Measurements from ENCODE around the gene PHF14. TPM values are rescaled to one million over a fixed set of nuclear protein-coding genes. Genes with fewer than 3 reads are reported as not detected.

Gene PHF14
- total RNA-seq, 3 donors from 2014 or later = 42.6 to 73.5 (median 66.9) TPM

GRCh38 chr7:11062110-11062509, 88.4 kb downstream of the PHF14 start:
- Histone ChIP-seq H3K4me3 (no peak overlapping the region), H3K9me3 (no peaks in the 10 kb centered on the region), H3K27ac (no peak overlapping the region), H3K36me3 (no peaks in the 10 kb centered on the region), H3K27me3 (no peaks in the 10 kb centered on the region), H3K4me1 (no peaks in the 10 kb centered on the region)
- no peak for TF ChIP-seq POLR2A (IDR thresholded peaks at IDR 0.05)
- no peak for TF ChIP-seq POLR2AphosphoS5 (IDR thresholded peaks at IDR 0.05)
- TF ChIP-seq CTCF (IDR thresholded peaks at IDR 0.05) = no peak
- intact Hi-C loops (cut with DNase I; ENCODE audit: low total_unique reads) = no loop called here
- no peak for DNase-seq (ENCODE audit: low spot score in 2 of 2)

DNA sequence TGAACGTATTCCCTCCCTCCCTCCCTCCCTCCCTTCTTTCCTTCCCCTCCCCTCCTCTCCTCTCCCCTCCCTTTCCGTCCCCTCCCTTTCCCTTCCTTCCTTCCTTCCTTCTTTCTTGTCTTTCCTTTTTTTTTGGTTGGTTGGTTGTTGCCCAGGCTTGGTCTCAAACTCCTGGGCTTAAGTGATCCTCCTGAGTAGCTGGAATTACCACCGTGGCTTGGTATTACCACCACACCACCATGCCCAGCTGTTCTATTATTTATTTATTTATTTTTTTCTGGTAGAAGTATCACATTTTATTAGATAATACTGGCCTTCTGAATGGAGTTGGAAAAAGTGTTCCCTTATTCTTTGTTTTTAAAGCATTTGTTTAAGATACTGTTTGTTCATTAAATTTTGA, 95.9 kb downstream of the PHF14 start:
- Histone ChIP-seq H3K27ac (no peak overlapping the region), H3K36me3 (no peaks in the 10 kb centered on the region), H3K9me3 (no peaks in the 10 kb centered on the region), H3K4me1 (no peaks in the 10 kb centered on the region), H3K27me3 (no peaks in the 10 kb centered on the region), H3K4me3 (no peak overlapping the region)
- intact Hi-C loops (cut with DNase I; ENCODE audit: low total_unique reads) = no loop called here
- TF ChIP-seq CTCF (IDR thresholded peaks at IDR 0.05) = no peak
- no peak for TF ChIP-seq POLR2A (IDR thresholded peaks at IDR 0.05)
- no peak for TF ChIP-seq POLR2AphosphoS5 (IDR thresholded peaks at IDR 0.05)
- DNase-seq (ENCODE audit: low spot score in 2 of 2) = no peak

- no peaks in the 10 kb centered on the region for H3K27me3 ChIP-seq
- H3K36me3 ChIP-seq = no peaks in the 10 kb centered on the region
- H3K9me3 ChIP-seq = no peaks in the 10 kb centered on the region
- no peak overlapping the region for H3K27ac ChIP-seq
- no peak for DNase-seq (ENCODE audit: low spot score in 2 of 2)
- intact Hi-C loops (cut with DNase I; ENCODE audit: low total_unique reads) = no loop called here
- TF ChIP-seq CTCF (IDR thresholded peaks at IDR 0.05) (no peak), POLR2AphosphoS5 (IDR thresholded peaks at IDR 0.05) (no peak), POLR2A (IDR thresholded peaks at IDR 0.05) (no peak)
- H3K4me3 ChIP-seq = no peak overlapping the region
- H3K4me1 ChIP-seq = no peaks in the 10 kb centered on the region
Measured at GRCh38 chr7:11077816-11078215, 104.1 kb downstream of the PHF14 start.

GRCh38 chr7:11078247-11078834, 104.7 kb downstream of the PHF14 start:
- intact Hi-C loops (cut with DNase I; ENCODE audit: low total_unique reads) = no loop called here
- no peak for TF ChIP-seq CTCF (IDR thresholded peaks at IDR 0.05)
- no peak for TF ChIP-seq POLR2A (IDR thresholded peaks at IDR 0.05)
- no peak for TF ChIP-seq POLR2AphosphoS5 (IDR thresholded peaks at IDR 0.05)
- Histone ChIP-seq H3K27ac (no peak overlapping the region), H3K36me3 (no peaks in the 10 kb centered on the region), H3K4me3 (no peak overlapping the region), H3K4me1 (no peaks in the 10 kb centered on the region), H3K9me3 (no peaks in the 10 kb centered on the region), H3K27me3 (no peaks in the 10 kb centered on the region)
- DNase-seq (ENCODE audit: low spot score in 2 of 2) = no peak

- Histone ChIP-seq H3K4me1 (no peaks in the 10 kb centered on the region), H3K27me3 (no peaks in the 10 kb centered on the region), H3K4me3 (no peak overlapping the region), H3K36me3 (no peaks in the 10 kb centered on the region), H3K27ac (no peak overlapping the region), H3K9me3 (no peaks in the 10 kb centered on the region)
- TF ChIP-seq CTCF (IDR thresholded peaks at IDR 0.05) = no peak
- no peak for TF ChIP-seq POLR2AphosphoS5 (IDR thresholded peaks at IDR 0.05)
- TF ChIP-seq POLR2A (IDR thresholded peaks at IDR 0.05) = no peak
- no peak for DNase-seq (ENCODE audit: low spot score in 2 of 2)
- intact Hi-C loops (cut with DNase I; ENCODE audit: low total_unique reads) = no loop called here
Measured at GRCh38 chr7:11079907-11080306, 106.2 kb downstream of the PHF14 start.
